NCI-H1092 (cell line): ENCODE data around the gene SLC34A1.
A peak's percentile ranks its signal among the peaks of the same experiment; 100 is the strongest.

Experiments
- DNase-seq: peaks from one replicate; lab custom pipeline; 2025; lab: John Stamatoyannopoulos, UW

Gene SLC34A1

DNA sequence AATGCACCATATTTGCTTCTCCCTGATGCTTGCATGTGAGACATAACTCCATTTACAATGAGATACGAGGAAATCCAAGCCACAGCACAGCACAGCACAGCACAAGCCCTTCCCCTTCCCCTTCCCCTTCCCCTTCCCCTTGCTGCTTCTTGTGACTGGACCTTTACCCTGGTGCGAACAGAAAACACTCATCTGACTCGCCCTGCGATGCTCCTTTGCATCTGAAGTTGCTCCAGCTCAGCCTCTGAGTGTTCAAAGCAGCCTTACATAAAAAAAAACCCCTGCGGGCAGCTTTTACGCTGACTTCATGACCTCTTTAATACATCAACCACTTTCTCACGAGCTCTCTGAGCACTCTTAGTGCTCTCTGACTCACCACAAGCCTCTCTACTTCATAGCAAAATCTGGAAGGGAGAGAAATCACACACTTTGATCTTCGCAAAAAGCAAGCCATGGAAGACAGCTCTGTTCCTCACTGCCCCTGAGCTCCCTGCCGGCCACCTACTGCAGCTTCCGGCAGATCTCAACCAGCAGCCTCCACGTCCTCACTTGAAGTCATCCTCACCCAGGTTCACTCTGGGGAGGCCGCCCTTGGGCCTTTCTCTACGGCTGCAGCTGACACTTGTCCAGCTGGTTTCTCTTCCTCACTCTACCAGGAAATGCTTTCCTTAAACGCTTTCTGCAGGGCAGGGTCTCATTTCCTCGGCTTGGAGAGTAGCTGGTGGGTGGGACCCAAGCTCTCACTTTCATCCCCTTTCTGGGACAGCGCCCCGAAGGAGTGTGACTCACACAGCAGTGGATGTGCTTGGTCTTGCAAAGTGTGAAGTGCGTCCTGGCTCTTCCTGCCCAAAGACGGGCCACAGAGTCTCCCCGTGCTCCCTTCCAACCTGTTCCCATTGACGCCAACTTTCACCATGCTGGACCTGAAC lies 5.3 kb downstream of the SLC34A1 start:
- DNase-seq, result no peak

DNA sequence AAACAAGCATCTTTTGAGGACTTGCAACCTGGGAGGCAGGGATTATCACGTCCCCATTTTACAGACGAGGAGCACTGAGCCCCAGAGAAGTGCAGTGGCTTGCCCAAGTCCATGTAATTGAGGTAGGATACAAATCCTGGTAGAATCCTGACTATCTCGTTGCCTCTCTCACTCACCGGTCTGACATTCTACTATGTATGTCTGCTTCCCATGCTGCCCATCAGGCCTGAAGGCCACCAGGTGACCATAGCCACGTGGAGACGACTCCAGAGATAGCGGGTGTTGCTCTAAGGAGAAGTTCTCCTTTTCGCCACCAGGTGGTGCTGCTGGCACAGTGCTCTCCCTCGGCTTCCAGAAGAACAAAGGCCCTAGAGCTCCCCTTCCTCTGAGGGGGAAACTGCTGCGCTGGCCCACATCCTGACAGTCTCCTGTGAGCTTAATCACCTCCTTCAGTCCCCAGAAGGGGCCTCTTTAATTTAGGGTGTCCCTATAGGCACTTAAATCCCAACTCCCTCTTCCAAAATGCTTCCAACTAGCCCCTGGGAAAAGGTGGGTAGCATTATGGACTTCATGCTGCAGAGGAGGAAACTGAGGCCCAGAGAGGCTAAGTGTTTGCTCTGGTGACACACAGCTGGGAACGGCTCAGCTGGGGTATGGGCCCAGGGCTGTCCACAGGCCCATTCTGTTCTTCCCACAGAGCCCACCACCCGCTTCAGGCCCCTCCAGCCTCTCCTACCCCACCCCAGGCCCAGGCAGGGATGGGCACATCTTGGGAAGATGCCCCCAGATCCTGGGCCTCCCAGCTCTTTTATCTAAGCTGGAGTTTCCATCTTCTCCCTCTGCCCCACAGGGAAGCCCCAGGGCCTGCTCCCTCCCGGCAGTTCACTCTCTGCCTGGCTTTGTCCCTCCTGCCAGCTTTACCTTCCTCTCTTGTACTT lies 6.4 kb downstream of the SLC34A1 start:
- peak; percentile 65 for DNase-seq

DNA sequence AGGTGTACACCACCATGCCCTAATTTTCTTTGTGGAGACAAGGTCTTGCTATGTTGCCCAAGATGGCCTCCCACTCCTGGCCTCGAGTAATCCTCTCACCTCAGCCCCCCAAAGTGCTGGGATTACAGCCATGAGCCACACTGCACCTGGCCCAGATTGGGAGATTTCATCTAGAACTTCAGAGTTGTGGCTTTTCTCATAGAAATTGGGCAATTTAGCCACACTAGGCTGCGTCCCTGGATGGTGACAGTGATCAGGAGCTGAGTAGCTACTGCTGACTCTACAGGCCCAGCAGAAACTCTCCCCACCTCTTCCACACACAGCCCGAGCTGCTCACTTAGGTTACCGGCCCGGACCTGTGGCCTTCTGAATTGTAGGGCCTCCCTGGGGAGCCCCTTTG lies 8.5 kb downstream of the SLC34A1 start:
- DNase-seq, result no peak

DNA sequence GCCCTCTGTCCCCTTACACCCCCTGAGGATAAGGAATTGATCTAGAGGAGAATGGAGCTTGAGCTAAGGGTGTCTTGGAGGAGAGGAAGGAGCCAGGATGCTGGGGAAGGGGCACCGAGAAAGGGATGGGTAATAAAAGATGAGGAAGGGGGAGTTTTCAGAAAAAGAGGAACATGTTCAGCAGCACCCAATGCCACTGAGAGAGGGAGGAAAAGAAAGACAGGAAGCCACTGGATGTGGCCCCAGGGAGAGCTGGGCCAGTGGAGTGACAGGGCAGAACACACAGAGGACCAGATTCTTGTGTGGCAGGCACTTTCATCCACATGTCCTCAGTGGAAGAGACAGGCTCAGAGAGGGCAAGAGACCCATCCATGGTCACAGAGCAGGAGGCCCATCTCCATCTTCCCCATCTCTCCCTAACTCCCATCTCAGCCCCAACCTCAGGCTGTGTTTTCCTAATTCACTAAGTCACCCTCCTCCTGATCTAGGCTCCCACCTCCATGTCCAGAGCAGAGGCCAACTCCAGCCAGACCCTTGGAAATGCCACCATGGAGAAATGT lies 9.1 kb downstream of the SLC34A1 start:
- DNase-seq, result no peak

DNA sequence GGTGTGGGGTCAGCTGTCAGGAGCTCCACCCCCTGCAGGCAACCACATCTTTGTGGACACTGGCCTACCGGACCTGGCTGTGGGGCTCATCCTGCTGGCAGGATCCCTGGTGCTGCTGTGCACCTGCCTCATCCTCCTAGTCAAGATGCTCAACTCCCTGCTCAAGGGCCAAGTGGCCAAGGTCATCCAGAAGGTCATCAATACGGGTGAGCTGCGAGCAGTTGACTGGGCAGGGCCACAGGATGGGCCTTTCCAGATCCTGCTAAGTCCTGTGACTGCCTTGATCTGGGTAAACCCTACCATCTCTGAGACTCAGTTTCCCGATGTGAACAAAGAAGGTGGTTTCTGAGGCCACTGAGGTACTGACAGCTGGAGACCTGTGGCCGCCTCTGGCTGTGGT lies 9.8 kb downstream of the SLC34A1 start:
- DNase-seq, result no peak

DNA sequence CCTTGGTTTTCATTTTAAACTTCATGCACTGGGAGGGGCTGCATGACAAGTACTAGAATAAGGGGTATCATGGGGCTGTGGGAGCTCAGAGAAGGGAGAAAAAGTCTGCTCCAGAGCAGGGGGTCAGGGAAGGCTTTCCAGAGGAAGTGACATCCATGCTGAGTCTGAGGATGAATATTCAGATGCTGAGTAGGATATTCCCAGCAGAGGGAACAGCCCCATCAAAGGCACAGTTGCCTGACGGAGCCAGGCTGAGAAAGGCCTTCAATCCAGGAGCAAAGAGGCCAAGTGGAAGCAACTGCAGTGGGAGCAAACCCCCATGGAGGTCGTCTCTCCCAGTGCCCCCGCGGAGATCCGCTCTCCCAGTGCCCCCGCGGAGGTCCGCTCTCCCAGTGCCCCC lies 11.8 kb downstream of the SLC34A1 start:
- no peak for DNase-seq

DNA sequence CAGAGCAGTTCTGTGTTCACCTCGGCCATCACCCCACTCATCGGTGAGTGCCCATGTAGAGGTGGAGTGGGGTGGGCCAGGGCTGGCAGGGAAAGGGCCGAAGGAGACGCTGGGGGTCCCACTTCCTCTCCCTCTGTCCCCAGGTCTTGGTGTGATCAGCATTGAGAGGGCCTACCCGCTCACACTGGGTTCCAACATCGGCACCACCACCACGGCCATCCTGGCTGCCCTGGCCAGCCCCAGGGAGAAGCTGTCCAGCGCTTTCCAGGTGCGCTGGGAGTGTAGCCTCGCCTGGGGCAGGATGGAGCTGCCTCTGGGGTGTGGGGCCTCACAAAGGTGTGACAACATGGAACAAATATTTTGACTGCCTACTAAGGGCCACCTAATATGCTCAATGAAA lies 12.6 kb downstream of the SLC34A1 start:
- DNase-seq, result no peak

DNA sequence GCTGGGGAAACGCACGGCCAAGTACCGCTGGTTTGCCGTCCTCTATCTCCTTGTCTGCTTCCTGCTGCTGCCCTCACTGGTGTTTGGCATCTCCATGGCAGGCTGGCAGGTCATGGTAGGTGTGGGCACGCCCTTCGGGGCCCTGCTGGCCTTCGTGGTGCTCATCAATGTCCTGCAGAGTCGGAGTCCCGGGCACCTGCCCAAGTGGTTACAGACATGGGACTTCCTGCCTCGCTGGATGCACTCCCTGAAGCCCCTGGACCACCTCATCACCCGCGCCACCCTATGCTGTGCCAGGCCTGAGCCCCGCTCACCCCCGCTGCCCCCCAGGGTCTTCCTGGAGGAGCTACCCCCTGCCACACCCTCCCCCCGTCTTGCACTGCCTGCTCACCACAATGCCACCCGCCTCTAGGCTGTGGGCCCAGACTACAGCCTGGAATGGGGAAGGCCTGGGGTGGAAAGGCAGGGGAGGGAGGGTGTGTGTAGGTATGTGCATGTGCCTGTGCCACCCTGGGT lies 13.7 kb downstream of the SLC34A1 start:
- DNase-seq, result no peak

DNA sequence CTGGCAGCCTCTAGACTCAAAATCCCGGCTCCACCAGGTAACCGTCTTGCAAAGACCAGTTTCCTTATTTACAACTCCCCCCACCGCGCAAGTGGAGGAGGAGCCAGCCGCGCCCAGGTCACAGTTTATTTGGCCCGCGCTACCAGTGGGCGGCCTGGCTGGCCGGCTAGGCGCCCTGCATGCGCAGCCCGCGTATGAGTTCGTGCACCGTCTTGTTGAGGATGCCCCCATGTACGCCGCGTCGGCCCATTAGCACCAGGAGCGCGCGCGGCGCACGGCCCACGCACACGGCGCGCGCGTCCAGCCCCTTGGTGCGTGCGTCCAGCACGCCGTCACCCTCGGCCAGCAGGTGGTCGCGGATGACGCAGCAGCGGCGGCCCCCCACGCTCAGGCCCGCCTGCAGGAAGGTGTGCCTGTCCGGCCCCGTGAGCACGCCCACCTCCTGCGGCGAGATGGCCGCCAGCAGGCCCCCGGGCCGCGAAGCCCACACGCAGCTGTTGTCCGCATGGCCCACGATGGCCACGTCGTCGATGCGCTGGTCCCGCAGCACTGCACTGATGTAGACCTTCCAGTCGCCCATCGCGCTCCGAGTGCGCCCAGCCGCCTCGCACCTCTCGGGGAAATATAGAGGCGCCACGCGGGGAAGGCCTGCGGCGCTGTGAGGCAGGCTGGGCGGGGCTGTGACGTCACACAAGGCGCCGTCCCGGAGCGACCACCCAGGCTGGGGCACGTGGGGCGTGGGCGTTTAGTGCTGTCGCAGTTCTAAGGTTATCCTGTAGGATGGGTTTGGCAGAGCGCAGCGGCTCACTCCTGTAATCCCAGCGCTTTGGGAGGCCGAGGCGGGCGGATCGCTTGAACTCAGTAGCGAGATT lies 16.0 kb downstream of the SLC34A1 start, which contains the start of gene PFN3:
Gene PFN3, minus strand, starts transcription at position 665 of the 872 bp plus-strand sequence. Its CDS starts 85 bp downstream, at position 580.
- DNase-seq, result no peak

DNA sequence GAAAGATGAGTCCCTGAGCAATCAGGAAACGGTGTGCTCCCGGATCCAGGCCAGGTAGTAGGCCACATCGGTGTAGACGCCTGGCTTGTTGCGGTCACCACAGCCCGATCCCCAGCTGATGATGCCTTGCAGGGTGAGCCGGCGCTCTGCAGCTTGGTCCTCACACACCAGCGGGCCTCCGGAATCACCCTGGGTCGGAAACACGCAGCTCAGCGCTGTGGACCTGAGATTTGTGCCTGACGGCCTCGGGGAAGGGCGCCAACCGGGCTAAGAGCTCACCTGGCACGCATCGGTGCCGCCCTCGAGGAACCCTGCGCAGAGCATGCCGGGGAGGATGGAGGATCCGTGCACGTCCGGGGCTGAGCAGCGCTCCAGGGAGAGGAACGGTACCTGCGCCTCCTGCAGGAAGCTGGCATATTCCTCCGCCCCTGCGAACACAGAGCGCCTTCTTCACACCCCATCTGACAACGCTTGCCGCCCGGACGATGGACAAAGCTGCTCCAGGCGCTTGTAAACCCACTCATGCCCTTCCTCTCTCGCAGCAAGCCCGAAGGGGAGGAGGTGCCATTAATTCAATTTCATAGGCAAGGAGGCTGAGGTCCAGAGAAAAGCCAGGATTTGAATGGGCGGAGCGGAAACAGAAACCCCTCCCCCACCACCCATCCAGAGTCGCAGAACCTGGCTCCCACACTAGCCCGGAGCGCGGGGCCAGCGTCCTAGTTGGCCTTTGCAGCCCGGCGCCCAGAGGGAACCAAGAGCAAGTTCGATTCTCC lies 18.2 kb downstream of the SLC34A1 start:
- DNase-seq, result peak; percentile 63

DNA sequence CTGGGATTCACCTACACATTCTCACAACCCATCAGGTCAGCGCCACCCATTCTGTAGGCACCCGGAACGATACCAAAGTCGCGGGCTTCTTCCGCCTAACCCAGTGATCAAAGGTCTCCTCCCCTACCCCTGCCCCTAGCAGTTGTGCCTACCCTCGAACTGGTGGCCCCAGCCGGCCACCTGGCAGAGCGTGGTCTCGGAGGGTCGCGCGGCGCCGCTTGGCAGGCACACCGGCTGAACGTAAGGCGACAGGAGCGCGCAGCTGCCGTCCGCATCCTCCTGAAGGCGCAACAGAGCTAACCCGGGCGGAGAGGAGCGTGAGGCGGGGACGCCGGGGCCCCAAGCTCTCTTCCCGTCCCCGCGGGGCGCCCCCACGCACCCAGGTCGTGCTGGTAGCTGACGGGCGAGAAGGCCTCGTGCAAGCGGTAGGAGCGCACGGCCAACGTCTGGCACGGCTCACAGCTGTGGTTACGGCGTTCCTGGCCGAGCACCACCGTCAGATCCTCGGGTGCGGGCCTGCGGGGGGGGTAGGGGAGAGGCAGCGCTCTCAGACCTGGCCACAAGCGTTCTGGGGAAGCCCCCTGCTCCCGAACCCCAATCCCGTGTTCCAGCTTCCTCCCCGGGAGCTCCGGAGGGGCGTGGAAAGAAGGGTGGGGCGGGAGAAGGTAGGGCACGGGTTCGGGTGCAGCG lies 19.0 kb downstream of the SLC34A1 start:
- no peak for DNase-seq

DNA sequence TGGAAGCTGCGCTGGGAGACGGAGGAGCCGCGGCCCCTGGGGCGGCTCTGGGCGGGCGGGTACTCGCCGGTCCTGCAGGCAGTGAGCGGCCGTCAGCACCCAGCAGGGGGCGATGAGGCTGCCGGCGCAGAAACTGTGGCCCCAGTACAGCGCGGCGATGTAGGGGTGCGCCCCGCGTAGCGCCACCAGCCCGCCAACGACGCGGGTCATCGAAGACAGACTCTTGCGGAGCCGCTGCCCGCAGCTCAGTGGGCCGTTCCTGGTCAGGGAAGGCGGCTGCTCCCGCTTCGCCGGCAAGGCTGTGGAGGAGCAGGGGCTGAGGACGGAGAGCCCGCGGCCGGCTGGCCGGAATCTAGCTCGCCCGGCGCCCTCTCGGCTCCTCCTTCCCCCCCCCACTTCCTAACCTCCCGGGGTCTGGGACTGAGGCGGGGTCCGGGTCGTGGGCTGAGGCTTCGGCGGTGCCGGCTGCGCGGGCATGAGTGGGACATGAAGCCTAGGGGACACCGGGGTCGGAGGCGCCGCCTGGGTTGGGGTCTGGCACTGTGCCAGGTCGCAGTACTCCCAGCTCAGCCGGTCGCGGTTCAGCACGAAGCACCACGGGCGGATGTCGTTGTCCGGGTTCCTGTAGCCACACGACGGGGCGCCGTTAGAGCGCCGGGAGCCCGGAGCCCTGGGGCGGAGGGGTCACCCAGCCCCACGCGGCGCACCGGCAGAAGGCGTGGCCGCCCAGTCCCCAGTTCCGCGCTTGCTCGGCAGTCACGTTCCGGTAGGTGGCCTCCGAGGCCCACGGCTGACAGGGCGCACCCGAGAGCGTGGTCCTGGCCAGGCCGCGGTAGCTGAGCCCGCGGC lies 19.8 kb downstream of the SLC34A1 start:
- peak; percentile 68 for DNase-seq

DNA sequence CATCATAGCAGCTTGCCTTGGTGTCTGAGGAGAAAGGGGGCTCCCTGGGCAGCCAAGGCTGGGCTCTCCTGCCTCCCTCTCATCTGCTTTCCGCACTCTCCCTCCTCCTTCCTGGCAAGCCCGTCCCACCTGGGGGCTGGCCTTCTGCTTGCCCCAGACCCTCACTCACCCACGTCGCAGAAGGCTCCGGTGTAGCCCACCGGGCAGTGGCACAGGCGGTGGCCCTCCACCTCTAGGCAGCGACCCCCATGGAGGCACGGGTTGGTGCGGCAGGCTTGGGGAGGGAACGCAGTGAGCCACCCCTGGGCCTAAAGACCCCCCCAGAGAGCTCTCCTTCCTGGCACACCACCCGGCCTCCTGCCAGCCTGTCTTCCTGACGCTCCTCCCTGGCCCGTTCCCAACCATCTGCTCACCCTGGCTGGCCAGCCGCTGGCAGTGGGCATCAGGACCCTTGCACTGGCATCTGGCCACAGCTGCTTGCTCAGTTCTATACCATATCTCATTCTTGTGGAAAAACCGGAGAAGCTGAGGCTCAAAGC lies 20.5 kb downstream of the SLC34A1 start:
- no peak for DNase-seq

DNA sequence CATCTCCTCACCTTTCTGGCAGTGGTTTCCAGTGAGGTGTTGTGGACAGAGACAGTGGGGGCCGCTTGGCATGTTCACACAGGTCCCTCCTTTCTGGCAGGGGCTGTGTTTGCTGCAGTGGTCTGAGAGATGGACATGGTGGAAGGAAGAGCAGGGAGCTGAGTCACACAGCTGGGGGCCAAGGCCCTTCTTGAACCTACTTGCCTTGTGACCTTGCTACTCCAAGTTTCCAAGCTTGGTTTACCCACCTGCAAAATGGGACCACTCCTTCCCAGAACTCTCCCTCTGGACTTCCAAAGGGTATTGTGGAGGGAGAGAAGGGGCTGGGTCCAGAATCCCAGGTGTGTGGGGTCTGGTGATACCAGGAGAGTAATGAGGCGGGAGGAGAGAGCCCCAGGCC lies 21.1 kb downstream of the SLC34A1 start:
- no peak for DNase-seq

DNA sequence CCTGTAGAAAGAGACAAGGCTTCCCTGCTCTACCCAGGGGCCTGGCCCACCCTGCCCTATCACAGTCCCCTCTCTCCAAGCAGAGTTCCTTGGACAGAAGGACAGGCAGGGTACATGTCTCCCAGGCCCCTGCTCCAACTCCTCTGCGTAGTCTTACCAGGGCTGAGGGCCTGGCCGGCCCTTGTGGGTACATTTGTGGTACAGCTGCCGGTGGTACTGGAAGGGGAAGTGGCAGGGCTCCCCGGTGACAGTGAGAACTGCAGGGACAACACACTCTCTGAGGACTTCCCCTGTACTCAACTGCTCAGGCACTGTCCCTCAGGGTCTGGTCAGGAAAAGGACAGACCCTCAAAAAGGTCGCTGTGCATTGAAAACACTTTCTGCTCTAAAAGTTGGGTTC lies 21.6 kb downstream of the SLC34A1 start:
- DNase-seq, result no peak

DNA sequence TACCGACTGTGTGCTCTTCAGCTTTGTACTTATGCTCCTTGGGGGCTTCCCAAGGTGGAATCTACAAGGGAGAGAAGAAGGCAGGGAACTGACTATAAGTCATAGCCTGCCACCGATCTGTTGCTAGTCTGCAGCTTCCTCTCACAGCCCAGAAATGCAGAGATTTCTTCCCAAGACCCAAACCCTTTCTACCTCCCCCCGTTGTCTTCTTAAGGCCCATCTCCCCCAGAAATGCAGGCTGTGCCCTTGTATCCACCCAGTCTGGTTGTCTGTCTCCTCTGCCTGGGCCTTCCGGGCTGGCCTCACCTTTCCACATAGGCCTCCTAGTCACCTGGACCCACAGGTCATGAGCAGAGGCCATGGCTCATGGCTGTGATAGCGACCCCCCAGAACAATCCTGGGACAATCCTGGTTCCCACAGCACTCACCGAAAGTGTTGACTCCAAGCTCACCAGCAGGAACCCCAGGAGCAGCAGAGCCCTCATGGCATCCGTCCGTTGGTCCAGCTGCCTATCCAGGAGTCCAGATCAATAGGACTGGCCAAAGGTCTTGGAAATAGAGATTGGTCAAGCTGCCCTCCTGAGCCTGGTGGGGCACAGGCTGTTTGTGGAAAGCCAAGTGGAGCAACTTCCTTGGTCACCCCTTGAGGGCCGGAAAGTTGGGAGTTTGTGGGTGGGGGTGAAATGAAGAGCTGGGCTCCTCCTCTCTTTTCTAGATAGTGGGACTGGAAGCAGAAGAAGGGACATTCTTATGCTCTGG lies 25.0 kb downstream of the SLC34A1 start, which contains the start of gene F12:
Gene F12, minus strand, starts transcription at position 522 of the 759 bp plus-strand sequence. Its CDS starts 37 bp downstream, at position 485.
- DNase-seq, result no peak

DNA sequence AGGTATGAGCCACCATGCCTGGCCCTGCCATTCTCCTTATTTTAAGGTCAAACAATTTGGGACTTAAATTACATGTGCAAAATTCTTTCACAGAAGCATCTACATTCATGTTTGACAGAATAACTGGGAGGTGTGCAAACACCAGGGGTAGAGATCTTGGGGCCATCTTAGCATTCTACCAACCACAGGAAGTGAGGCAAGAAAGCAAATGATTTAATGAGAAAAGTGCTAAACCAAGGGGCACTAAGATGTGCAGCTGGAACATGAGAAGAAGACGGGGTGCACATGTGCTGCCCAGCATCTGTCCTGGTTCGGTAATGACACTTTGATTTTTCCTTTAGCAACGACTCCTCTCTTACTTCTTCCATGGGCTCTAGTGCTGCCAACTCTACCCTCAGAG lies 26.3 kb downstream of the SLC34A1 start:
- no peak for DNase-seq
